Adipocyte (in vitro differentiated cells): ENCODE results near the gene CREB5.
"Not testable (repeated sequence)": the region's sequence is repeated elsewhere in the genome, so short reads cannot be mapped to it uniquely, and the experiment has no call there.

Experiments used
- DNase-seq: peaks from one replicate; pipeline ENCODE4 v3.0.0-alpha.2; 2015; ENCODE audit warnings: low read depth
- H3K27me3 ChIP-seq: replicated peaks from 2 replicates; pipeline ENCODE4 v1.7.0; 2013; ENCODE audit warnings: mild to moderate bottlenecking, low read length, moderate library complexity; ENCODE audit not compliant: control insufficient read depth, insufficient read depth
- H3K36me3 ChIP-seq: 2 replicates; pipeline ENCODE4 v1.7.0; 2013; ENCODE audit warnings: low read length, mild to moderate bottlenecking, moderate library complexity; ENCODE audit not compliant: control insufficient read depth, insufficient read depth, severe bottlenecking
- H3K4me1 ChIP-seq: 2 replicates; pipeline ENCODE4 v1.7.0; 2013; ENCODE audit warnings: mild to moderate bottlenecking, low read length, moderate library complexity; ENCODE audit not compliant: control insufficient read depth, insufficient read depth
- H3K4me3 ChIP-seq: 2 replicates; pipeline ENCODE4 v1.7.0; 2013; ENCODE audit warnings: mild to moderate bottlenecking, low read length, moderate library complexity
- H3K9ac ChIP-seq: 2 replicates; pipeline ENCODE4 v1.7.0; 2013; ENCODE audit warnings: mild to moderate bottlenecking, low read length, moderate library complexity
- H3K9me3 ChIP-seq: 2 replicates; pipeline ENCODE4 v1.7.0; 2013; ENCODE audit warnings: mild to moderate bottlenecking, low read length, moderate library complexity; ENCODE audit not compliant: control insufficient read depth

Gene CREB5

DNA sequence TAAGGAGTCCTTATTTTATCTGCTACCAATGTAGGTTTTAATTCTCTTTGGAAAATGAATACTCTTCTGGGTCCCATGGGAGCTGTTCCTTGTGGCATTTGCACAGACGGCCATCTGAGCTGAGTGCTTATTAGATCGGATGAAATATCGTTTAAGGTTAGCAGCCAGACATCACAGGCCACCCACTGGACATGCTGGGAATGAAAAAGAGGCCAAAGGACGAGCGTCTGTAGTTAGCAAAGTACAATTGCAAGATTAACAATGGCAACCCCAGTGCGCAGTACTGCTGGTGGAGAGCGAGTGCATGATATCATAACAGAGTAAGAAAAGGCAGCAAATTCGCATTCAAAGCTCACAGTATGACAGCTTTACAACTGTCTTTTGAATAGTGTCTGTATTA is 28.3 kb upstream of the CREB5 start:
- Histone ChIP-seq H3K27me3 (no peaks in the 10 kb centered on the region), H3K4me1 (peaks cover 4% of the 10 kb centered on the region), H3K36me3 (no peaks in the 10 kb centered on the region), H3K9me3 (no peaks in the 10 kb centered on the region), H3K9ac (no peak overlapping the region), H3K4me3 (no peak overlapping the region)
- DNase-seq, result no peak

DNA sequence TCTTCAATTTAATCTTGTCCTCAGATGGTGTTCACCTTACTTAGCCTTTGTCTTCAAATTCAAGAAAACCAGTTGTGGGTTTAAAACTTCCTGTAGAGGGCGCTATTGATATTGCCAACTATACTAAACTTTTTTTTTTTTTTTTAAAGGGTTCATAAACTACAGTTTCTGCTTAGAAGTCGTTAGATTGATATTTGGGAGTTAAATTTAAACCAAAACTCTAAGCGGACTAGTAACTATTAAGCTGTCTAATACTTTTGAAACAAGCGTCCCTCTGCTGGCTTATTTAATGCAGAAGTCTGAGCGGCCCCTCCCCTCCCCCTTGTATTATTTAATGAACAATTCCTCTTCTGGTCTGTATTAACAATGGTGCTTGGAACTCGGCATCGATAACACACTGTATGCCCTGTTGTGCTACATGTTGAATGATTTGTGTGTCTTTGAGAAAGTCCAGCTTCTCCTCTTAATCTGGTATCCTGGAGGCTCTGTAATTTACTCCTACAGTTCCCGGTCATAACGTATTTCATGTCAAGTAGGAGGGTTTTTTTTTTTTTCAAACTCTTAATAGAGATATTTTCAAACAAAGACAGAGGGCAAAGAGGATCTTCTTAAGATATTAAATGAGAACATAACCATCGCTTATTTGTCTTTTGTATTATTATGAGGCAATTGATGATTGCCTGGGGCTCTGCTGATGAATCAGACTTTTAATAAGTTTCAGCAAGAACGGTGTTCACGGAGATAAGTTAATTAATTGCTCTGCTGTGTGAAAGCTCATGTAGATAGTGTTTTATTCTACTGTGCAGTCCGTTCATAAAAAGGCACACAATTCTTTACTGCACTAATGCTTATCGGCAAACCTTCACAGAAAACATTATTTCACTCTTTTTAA is 22.6 kb upstream of the CREB5 start:
- Histone ChIP-seq H3K9me3 (no peaks in the 10 kb centered on the region), H3K9ac (peak overlapping the region; percentile 74), H3K4me1 (peaks cover 10% of the 10 kb centered on the region), H3K4me3 (peak overlapping the region; percentile 87), H3K36me3 (no peaks in the 10 kb centered on the region), H3K27me3 (no peaks in the 10 kb centered on the region)
- DNase-seq, result peak; percentile 92

DNA sequence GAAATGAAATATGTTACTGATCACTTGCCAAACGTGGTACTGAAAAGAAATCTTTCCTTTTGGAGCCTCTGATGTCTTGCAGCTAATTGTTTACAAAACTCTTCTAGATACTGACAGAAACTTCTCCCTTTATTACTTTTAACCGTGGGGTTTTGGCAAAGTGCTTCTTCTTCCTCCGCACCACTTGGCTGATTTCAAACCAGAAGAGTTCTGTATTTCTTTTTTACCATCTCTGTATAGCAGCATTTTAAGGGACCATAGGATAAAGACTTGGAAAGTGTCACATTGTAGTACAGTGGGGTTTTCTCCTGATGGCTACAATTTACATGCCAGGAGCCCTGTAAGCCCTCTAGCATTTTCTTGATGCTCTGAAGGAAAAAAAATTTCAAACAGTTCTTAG is 21.9 kb upstream of the CREB5 start:
- peak overlapping the region; percentile 74 for H3K9ac ChIP-seq
- H3K9me3 ChIP-seq, result no peaks in the 10 kb centered on the region
- peak overlapping the region; percentile 87 for H3K4me3 ChIP-seq
- no peaks in the 10 kb centered on the region for H3K36me3 ChIP-seq
- peaks cover 10% of the 10 kb centered on the region for H3K4me1 ChIP-seq
- peak; percentile 49 for DNase-seq
- H3K27me3 ChIP-seq, result no peaks in the 10 kb centered on the region

DNA sequence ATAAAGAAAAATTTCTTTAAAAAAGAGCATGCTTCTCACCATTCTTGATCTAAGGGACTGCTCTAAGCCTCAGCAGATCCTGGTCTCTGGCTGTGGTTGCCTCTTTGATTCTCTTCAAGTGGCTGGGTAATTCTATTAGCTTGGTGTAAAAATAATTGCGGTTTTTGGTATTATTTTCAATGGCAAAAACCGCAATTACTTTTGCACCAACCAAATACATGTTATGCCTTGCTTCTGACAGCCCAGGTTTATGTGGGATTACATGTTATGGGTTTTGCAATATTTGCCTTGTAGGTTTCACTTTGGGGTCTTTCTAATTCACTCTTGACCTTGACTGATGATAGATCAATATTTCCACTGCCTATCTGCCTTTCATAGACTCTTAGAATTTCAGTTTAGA is 20.0 kb upstream of the CREB5 start:
- no peak for DNase-seq
- no peaks in the 10 kb centered on the region for H3K9me3 ChIP-seq
- H3K27me3 ChIP-seq, result no peaks in the 10 kb centered on the region
- H3K4me3 ChIP-seq, result no peak overlapping the region
- H3K9ac ChIP-seq, result no peak overlapping the region
- no peaks in the 10 kb centered on the region for H3K36me3 ChIP-seq
- peaks cover 16% of the 10 kb centered on the region for H3K4me1 ChIP-seq

DNA sequence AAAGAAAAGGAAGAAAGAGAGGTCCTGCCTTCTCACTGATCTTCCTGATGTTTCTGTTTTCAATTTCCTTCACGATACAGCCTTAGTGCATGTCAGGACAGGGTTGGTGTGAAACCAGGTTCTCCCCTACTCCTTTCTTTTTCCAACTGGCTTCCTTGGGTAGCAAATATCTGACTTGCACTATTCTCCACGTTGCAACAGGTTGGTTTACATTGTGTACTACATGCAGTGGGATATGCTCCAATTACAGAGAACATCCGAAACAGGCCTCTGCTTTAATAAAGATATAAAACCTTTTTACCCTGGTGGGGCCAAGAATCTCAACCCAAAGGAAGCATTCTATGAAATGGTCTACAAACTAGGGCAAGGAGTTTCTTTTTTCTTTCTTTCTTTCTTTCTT is 16.9 kb upstream of the CREB5 start:
- H3K9me3 ChIP-seq, result no peaks in the 10 kb centered on the region
- H3K27me3 ChIP-seq, result no peaks in the 10 kb centered on the region
- DNase-seq, result no peak
- H3K4me3 ChIP-seq, result no peak overlapping the region
- H3K4me1 ChIP-seq, result peaks cover 8% of the 10 kb centered on the region
- H3K36me3 ChIP-seq, result no peaks in the 10 kb centered on the region
- H3K9ac ChIP-seq, result no peak overlapping the region

DNA sequence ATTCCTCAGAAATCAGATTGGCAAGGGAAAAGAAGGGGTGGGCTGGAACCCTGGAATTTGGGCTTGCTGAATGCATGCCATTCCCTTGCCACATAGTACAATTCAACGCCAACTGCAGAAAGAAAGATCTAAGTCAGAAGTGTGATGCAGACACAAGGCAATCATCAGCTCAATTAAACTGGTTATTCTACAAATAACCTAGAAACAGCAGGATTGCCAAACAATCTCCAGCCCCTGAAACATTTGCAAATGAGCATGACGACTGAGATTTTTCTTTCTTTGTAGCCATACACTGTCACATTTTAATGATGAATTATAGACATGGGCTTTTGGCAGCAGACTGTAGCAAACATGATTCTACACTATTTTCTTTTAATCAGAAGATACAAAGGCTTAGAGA is 16.5 kb upstream of the CREB5 start:
- Histone ChIP-seq H3K9me3 (no peaks in the 10 kb centered on the region), H3K4me3 (no peak overlapping the region), H3K27me3 (no peaks in the 10 kb centered on the region), H3K9ac (no peak overlapping the region), H3K4me1 (peaks cover 6% of the 10 kb centered on the region), H3K36me3 (no peaks in the 10 kb centered on the region)
- peak; percentile 55 for DNase-seq

DNA sequence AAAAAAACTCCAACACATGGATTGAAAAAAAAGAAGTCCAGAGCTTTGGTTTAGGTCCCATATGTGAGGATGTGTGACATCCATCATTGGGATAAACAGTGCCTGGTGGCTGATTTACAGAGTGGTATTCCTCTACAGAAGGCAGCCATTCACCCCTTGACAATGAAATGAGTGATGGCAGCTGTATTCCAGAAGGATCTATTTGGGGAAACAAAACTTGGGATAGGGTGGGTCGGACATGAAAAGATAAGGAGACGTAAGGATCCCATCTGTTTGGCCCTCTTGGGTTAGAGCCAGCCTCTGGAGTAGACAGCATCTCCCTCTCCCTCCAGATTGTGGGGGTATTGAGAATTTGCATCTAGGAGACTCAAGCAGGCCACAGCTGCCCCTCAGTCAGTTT is 15.2 kb upstream of the CREB5 start:
- no peaks in the 10 kb centered on the region for H3K9me3 ChIP-seq
- DNase-seq, result no peak
- H3K27me3 ChIP-seq, result no peaks in the 10 kb centered on the region
- H3K36me3 ChIP-seq, result no peaks in the 10 kb centered on the region
- no peak overlapping the region for H3K4me3 ChIP-seq
- no peak overlapping the region for H3K9ac ChIP-seq
- H3K4me1 ChIP-seq, result peaks cover 6% of the 10 kb centered on the region

DNA sequence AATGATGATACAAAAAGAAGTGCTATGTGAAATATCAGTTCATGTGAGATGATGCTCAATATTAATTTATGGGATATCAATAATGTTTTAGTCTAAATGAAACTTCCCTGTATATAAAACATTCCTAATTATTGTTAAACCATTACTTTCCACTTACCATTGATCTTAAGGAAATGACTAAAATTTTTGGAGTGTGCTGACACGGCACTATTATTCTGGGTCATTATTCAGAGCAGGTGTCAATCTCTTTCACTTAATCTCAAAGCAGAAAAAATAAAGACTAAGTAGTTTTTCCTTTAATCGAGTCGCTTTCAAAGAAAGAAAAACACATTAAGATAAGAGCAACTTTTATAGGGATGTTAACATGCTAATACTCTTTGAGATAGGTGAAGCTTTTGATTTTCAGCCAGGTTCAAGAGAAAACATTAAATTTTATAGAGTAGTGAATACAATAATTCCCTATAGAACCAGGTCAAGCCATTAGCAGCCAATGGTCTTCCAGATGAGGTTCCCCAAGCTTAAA is 11.4 kb upstream of the CREB5 start:
- H3K4me3 ChIP-seq, result no peak overlapping the region
- H3K27me3 ChIP-seq, result no peaks in the 10 kb centered on the region
- H3K36me3 ChIP-seq, result no peaks in the 10 kb centered on the region
- H3K9me3 ChIP-seq, result no peaks in the 10 kb centered on the region
- H3K4me1 ChIP-seq, result peaks cover 5% of the 10 kb centered on the region
- H3K9ac ChIP-seq, result no peak overlapping the region
- DNase-seq, result no peak

DNA sequence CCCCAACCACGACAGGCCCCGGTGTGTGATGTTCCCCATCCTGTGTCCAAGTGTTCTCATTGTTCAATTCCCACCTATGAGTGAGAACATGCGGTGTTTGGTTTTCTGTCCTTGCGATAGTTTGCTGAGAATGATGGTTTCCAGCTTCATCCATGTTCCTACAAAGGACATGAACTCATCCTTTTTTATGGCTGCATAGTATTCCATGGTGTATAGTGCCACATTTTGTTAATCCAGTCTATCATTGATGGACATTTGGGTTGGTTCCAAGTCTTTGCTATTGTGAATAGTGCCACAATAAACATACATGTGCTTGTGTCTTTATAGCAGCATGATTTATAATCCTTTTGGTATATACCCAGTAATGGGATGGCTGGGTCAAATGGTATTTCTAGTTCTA is 10.8 kb upstream of the CREB5 start:
- not testable (repeated sequence) for H3K9ac ChIP-seq, H3K9me3 ChIP-seq, H3K36me3 ChIP-seq, H3K4me3 ChIP-seq, DNase-seq, H3K27me3 ChIP-seq
- H3K4me1 ChIP-seq, result peaks cover 10% of the 10 kb centered on the region

DNA sequence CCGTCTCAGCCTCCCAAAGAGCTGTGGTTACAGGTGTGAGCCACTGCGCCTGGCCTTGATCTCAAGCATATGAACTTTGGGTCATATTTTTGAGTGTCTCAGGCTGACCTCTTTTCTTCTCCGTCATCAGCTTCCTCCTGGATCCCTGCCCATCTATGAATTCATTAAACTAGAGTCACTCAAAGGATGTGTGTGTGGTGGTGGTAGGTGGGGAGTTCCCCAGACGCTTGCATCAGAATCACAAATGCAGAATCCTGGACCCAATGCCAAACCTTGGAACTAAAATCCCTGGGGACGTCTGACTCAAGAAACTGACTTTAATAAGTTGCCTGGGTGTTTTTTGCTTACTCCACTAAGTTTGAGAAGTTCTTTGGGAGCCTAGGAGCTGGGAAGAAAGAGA is 6.7 kb upstream of the CREB5 start:
- Histone ChIP-seq H3K4me3 (no peak overlapping the region), H3K36me3 (no peaks in the 10 kb centered on the region), H3K27me3 (no peaks in the 10 kb centered on the region), H3K9ac (no peak overlapping the region), H3K9me3 (no peaks in the 10 kb centered on the region), H3K4me1 (peaks cover 32% of the 10 kb centered on the region)
- DNase-seq, result peak; percentile 93

DNA sequence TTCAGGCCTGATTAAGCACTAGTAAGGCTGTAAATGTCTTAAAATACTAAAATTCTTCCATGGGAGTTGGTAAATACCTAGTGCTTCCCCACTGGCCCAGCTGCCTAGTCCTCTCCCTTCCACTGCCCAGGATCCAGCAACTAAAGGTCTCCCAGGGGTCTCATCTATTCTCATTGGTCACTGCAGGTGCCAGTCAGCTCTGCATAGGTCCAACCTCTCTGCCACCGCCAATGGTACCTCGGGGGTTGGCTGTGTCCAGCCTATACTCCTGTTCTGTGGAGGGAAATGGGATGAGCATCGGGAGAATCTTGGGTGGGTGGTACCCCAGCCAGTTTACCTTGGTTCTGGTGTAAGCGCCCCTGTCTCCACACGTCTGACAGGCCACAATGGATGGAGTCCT is 6.1 kb upstream of the CREB5 start:
- Histone ChIP-seq H3K4me1 (peaks cover 34% of the 10 kb centered on the region), H3K27me3 (no peaks in the 10 kb centered on the region), H3K4me3 (no peak overlapping the region), H3K9me3 (no peaks in the 10 kb centered on the region), H3K9ac (no peak overlapping the region), H3K36me3 (no peaks in the 10 kb centered on the region)
- DNase-seq, result no peak
